ENCODE results near the gene SIPA1L2.
A peak's percentile ranks its signal among the peaks of the same experiment; 100 is the strongest.

Gene SIPA1L2

GRCh38 chr1:232641507-232641906, 11.6 kb upstream of the SIPA1L2 start:
- DNase-seq = no peak

- no peak for DNase-seq
Observed at GRCh38 chr1:232636799-232637198, 6.9 kb upstream of the SIPA1L2 start.

DNA sequence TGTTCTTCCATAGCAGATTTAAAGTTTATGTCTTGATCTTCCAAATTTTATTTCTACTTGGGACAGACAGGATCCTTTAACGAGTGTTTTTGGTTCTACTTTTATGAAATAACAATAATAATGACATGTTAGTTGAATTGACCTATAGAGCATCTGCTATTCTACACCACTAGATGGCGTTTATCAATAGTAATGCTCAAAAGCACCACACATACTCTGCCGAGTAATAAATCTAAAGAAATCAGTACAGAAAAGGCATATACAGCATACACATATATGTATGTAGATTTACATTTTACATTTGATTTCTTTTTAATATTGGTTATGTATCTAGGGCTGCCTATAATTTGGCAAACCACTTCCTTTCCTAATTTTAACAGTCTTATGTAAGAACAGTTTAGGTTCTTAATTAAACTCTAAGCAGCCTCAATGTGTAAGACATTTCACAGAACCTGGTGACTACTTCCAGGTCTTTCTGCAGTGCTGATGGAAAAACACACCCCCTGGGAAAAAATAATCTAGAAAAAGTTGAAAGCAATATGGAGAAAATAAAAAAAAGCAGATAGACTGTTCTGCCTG, 5.9 kb upstream of the SIPA1L2 start:
- no peak for DNase-seq

DNA sequence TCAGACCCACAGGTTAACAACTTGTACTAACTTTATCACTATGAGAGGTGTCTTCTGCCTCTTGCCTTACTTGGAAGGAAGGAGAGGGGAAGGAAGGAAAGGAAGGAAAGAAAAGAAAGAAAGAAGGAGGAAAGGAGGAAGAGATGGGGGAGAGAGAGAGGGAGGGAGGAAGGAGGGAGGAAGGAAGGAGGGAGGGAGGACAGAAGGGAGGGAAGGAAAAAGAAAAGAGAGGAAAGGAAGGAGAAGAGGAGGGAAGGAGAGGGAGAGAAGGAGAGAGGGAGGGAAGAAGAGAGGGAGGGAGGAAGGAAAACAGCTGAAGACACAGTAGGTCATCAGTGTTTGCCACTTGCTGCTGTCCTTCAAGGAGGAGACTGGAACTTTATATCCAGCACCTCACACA, 5.3 kb upstream of the SIPA1L2 start:
- DNase-seq = no peak

DNA sequence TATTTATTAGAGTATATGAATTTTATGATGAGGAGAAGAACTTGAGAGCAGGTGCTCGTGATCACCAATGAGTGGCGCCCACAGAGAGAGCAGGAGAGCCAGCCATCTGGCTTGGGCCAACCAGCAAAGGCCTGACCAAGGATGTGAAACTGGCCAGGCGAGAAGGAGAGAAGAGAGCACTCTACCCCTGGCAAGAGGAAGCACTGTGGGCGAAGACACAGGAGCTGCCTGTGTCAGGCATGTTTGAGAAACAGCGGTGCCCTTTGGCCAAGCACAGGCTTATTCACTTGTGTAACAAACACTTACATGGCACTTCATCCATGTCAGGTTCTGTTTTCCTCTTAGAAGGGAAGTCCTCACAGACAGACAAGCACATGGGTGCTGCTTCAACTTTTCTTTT, 4.2 kb upstream of the SIPA1L2 start:
- no peak for DNase-seq

- DNase-seq = no peak
Observed at GRCh38 chr1:232630894-232631195, 912 bp upstream of the SIPA1L2 start.

DNA sequence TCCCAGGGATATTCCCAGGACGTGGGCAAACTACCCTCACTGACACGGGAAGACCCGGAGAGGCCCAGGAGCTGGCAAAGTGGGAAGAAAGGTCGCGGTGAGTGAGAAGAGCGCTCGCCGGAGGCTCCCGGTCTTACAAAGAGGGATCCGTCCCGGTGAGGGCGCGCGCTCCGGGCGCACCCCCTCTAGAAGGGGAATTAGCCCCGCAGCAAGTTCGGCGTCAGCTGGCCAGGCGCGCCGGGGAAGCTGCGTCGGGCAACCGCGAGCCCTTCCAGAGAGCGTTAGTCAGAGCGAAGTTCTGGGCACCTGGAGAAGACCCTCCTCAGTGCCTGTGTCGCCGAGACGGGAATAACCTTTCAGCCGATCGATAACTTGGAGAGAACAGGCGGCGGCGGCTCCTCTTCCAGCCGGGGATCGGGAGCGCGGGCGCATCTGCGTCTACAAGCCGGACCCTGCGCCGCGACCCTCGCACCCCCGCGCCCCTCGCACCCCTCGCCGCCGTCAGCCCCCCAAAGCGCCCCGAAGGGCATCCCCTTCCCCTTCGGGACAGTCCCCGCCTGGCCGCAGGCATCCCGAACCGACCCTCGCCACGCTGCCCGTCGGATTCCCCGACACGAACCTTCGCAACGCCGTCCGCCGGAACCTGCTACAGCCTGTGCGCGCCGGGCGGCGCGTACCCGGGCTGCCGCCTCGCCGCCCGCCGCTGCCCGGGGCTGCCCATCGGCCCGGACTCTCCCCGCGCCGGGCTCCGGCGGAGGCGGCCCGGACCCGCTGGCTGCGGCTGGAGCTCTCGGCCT, 485 bp downstream of the SIPA1L2 start:
- peak; percentile 43 for DNase-seq

DNA sequence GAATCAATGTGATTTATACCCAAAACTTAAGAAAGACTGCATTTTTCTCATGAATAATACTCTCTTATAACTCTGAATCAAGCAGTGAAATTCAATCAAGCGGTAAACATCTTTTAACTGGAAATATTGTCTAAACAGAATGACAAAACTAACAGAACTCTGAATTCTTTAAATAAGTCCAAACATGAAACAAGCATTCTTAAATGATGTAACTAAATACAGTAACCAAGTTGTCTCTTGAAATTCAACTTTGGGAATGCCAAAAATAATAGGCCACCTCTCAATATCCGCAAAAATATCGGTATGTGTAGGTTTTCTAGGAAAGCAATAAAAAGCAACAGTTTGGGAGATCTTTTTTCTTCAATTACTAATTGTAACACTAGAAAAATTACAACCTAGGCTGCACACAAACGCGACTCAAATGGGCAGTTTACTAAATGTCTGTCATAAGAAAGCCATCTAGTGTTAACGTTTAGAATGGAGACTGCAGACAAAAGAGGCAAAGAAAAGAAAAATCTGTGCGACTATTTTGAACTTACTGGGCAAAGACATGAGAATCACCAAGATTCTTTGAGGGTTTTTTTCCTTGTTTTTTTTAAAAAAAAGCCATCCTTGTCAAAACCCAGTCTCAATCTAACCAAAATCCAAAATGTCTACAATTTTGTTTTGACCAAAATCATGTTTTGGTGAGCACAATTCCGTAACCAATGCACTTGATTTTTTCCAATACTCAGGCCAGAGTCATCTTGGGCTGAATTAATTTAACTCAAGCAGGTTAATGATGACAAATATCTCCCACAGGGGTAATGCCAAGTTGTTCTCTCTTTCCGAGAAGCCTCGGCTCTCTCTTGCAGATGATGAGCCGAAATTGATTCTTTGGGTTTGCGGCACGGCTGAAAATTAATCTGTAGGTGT, 1.3 kb downstream of the SIPA1L2 start:
- no peak for DNase-seq

DNA sequence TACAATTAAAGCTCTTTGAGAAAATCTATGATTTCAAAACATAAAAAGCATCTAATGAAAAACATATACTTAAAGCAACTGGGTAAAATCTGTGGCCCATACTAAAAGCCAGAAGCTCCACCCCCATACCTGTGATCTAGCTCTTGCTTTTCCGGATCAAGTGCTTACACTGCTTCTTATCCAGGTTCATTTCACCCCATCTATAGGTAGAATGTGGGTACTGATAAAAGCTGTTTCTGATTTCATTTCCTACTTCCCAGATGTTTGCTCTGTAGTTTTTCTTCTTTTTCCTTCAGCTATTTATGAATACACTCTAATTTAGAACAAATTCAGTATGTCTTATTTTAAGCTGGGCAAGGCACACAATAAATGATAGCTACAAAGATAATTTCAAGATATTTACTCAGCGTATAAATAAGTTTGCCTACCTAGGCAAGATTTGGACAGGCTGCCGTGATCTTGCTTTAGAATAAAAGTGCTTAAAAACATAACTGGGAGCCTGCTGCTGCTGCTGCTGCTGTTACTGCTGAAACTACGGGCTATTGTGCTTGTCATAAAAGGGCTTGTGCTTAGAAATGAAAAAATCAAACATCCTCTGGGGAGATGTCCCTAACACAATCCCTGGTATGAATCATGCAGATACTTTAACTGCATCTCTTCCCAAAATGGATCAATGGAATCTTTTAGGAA, 2.1 kb downstream of the SIPA1L2 start:
- DNase-seq = no peak

DNA sequence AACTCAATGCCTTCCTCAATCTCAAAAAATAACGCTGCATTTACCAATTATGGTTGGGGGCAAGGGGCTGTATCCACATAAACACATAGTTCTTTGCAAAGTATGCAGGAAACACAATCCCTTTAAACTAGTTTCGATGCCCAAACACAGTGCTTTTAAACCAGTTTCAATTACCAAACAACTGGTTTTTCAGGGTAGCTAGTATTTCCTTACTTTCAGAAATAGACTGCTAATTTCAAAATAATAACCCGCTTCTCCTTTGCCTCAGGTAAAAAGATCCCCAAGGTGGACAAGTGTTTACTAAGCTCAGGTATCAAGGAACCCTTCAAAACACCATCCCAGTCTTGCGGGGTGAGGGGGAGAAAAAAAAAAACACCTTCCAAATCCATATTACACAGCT, 2.8 kb downstream of the SIPA1L2 start:
- no peak for DNase-seq

DNA sequence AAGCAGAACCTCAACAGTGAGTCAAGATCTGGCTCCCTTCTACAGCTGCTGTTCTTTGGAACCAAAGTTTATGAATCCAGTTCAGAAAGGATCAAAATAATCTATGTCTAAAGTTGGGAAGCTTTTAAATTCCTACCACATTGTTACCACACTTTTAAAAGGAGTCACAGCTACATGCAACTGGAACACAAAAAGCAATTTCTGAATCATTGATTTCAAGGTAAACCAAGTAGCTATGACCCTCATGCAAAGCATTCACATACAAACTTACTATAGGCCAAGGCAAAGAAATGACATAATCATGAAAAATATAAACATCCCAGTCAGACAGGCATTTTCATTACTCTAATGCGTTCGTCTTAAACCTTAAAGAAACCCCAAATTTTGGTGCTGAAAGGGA, 3.5 kb downstream of the SIPA1L2 start:
- no peak for DNase-seq

DNA sequence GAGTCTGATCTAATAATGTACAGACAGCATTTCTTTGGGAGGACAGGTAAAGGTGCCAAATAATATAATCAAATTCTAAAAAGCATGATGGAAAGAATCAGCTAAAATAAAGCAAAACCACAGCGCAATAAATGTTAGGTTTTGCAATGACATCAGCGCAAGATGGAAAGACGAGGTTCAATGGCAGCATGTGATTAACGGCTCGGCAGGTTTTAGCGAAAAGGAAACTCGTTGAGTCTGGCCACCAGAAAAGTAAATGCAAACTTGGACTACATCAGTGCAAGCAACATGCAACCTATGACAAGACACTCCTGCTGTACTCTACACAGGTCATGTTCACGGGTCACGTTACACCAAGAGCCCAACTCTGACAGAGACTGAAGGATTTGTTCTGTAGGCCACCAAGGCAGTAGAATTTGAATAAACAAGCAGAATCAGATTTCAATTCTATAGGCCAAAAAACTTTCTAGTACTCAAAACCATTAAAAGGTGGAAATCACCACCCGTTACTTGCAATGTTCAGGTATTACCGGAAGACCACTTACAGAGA, 4.5 kb downstream of the SIPA1L2 start:
- DNase-seq = no peak

DNA sequence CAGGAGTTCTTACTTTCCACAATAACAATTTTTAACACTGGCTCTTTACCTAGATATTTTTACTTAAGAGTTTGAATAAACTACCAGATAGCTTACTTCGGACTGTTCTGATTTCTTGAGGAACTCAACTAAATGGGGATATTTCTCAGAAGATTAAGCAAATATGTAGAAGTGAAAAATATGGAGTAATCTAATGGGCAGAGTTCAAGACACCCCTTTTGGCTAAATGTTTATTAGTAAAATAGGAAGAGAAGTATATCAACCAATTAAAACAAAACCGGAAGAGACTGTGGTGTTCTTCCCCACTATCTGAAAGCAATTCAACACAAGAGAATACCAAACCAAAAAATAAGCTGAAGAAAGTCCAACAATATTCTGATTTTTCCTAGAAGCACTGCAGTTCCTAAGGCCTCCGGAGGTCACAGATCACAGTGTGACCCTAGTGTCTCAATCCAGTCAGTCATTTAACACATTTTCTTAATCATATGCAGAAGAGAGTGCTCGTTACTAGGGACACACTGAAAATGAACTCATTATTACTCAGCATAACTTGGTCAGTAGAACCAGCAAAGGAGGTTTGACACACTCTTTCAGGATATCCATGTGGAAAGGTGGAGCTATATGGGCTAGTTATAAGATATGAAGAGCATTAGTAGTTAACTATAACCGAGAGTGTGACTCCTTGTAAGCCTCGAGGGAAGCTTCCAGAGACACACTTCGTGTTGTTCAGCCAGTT, 5.2 kb downstream of the SIPA1L2 start:
- no peak for DNase-seq

GRCh38 chr1:232622981-232623380, 7.0 kb downstream of the SIPA1L2 start:
- no peak for DNase-seq

GRCh38 chr1:232622378-232622777, 7.6 kb downstream of the SIPA1L2 start:
- DNase-seq = no peak

DNA sequence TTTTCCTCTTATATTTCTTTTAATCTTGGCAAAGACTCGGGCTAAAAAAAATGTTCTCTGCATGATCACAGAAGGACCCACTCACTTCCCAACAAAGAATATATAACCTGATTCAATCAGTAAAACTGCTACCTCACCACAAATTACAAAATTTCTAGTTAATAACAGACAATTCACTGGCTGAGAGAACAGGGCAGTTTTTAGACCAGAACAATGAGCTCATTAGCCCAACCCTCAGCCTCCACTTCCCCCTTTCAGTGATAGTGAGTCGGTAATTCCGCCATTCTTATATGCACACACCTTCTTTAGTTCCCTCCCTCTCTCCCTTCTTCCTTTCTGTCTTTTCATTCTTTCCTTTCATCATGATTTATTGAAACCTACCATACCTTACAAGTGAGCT, 8.9 kb downstream of the SIPA1L2 start:
- DNase-seq = no peak

- DNase-seq = no peak
Observed at GRCh38 chr1:232620356-232620969, 9.5 kb downstream of the SIPA1L2 start.

DNA sequence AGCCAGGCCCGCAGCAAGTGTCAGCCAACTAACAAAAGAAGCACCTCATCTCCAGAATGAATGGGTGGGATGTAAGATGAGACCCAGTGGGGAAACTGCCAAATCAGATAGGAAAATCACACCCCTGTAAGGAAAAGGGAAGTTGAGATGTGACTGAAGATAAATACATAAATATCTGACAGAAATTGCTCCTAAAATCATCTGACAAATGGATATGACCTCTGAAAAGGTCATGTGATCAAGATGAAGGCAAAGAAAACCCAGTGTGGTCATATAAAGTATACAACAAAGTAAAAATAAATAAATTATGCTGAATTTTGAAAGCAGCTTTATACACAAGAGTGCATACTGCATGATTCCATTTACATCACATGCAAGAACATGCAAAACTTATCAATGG, 12.7 kb downstream of the SIPA1L2 start:
- DNase-seq = no peak

GRCh38 chr1:232615306-232615800, 14.6 kb downstream of the SIPA1L2 start:
- DNase-seq = no peak

GRCh38 chr1:232614811-232615210, 15.1 kb downstream of the SIPA1L2 start:
- no peak for DNase-seq

- no peak for DNase-seq
Observed at GRCh38 chr1:232613752-232614381, 16.1 kb downstream of the SIPA1L2 start.

Data from stimulated activated CD8-positive, alpha-beta memory T cell treated with anti-CD3 and anti-CD28 coated beads, Interleukin-4, amount 100 ng/mL, for 48 hours (primary cell).